ENCODE measurements around the gene YARS1.

DNA sequence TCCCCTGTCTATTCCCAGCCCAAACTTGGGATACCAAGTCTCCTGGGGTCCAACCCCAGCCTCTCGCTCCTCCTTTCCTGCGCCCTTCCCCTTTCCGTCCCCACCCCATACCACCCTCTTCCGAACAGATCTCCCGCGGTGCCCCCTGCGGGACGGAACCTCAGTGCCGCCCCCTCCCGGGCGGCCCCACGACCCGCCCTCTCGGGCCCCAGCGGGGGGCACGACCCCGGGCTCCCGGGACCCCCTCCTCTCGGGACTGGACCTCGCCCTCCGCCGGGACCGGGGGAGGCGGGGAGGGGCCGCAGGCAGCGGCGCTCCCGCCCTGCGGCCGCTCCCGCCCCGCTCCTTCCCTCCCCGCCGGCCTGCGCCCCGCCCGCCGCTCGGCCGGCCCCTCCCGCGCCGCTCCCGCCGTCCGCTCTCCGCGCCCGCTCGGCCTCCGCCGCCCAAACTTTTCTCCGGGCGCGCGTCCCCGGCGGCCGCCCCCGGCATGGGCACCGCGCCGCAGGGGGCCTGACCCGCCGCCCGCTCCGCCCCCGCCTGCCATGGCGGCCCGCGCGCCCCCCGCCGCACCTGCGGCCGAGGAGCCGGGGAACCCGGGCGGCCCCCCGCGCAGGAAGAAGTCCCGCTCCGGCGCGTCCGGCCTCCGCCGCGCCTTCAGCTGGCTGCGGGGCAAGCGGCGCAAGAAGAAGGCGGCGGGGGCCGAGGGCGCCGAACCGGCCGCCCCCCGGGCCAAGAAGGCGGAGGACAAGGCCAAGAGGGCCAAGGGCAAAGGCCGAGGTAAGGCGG, 75.6 kb downstream of the YARS1 start:
- TF ChIP-seq CTCF (IDR thresholded peaks at IDR 0.05) (no peak), POLR2A (IDR thresholded peaks at IDR 0.05) (no peak)

All from lower leg skin (tissue), 3 donors.